NB4 (cell line): ENCODE data around the gene BICDL1.

Experiments
- CTCF ChIP-seq: IDR thresholded peaks from one replicate; pipeline ENCODE4 v1.5.1; 2012; ENCODE audit warnings: low read depth, low read length
- MAX ChIP-seq: IDR thresholded peaks from 2 replicates; pipeline ENCODE4 v1.6.1; 2011; ENCODE audit warnings: low read depth, low read length
- MYC ChIP-seq: IDR thresholded peaks from 2 replicates; pipeline ENCODE4 v1.6.1; 2011; ENCODE audit warnings: low read depth, low read length
- POLR2A ChIP-seq: IDR thresholded peaks from 2 replicates; pipeline ENCODE4 v1.6.1; 2011; ENCODE audit warnings: mild to moderate bottlenecking; ENCODE audit not compliant: insufficient read length; ENCODE audit errors: extremely low read depth

- TF ChIP-seq CTCF = no peak
- TF ChIP-seq POLR2A = no peak
- no peak for TF ChIP-seq MYC
- TF ChIP-seq MAX = no peak
These were observed 111.6 kb downstream of the BICDL1 start for GRCh38 chr12:120100630-120101029.
